Right ventricle myocardium inferior (tissue), 1 donor: ENCODE data around the gene PIK3R2. TPM values are rescaled to one million over a fixed set of nuclear protein-coding genes. Genes with fewer than 3 reads are reported as not detected.
A peak's percentile ranks its signal among the peaks of the same experiment; 100 is the strongest.
"Not testable (repeated sequence)": the region's sequence is repeated elsewhere in the genome, so short reads cannot be mapped to it uniquely, and the experiment has no call there.

ENCODE experiments used
- ATAC-seq: fragments of 200-7000 bp; cut with Tn5 transposase; one replicate; pipeline ENCODE4 v1.9.1; 2020; ENCODE audit warnings: mild to moderate bottlenecking, moderate library complexity
- DNase-seq: peaks from one replicate; pipeline ENCODE4 v3.0.0; 2021; ENCODE audit errors: missing footprints
- intact Hi-C: fragments of 100-400 bp; cut with DNase I; formaldehyde crosslinking; loops from one replicate; pipeline ENCODE4 v1.11.0; 2022
- total RNA-seq: library from RNA; stranded (reverse); fragmentation: NEBNext Ultra II Directional; extraction: Animal tissue kit (Norgen Biotek cat#: 25700); gene quantifications from one replicate; pipeline ENCODE4 v1.2.1, GENCODE V29; 2021
- donor health status: DM: no; HTN: yes; CAD: no; lungs with severe emphysema.

Gene PIK3R2
- total RNA-seq, 1 donor from 2014 or later, result 21.7 TPM

DNA sequence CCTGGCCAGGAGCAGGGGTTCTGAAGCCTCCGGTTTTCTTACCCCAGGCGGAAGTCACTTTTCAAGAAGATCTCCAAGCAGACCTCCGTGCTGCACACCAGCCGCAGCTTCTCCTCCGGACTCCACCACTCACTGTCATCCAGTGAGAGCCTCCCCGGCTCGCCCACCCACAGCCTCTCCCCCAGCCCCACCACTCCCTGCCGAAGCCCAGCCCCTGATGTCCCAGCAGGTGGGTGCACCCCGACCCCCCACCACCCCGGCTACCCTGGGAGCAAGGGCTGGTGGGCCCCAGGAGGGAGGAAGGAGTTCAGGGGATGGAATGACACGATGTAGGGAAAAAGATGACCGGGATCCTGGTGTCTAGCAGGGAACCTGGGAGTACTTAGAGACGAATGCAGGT, 5.6 kb upstream of the PIK3R2 start:
- DNase-seq, result no peak
- intact Hi-C loops, result no loop called here
- ATAC-seq, result no peak

- intact Hi-C loops, result no loop called here
- no peak for ATAC-seq
- DNase-seq, result no peak
These were observed 3.4 kb upstream of the PIK3R2 start for GRCh38 chr19:18149596-18149975.

DNA sequence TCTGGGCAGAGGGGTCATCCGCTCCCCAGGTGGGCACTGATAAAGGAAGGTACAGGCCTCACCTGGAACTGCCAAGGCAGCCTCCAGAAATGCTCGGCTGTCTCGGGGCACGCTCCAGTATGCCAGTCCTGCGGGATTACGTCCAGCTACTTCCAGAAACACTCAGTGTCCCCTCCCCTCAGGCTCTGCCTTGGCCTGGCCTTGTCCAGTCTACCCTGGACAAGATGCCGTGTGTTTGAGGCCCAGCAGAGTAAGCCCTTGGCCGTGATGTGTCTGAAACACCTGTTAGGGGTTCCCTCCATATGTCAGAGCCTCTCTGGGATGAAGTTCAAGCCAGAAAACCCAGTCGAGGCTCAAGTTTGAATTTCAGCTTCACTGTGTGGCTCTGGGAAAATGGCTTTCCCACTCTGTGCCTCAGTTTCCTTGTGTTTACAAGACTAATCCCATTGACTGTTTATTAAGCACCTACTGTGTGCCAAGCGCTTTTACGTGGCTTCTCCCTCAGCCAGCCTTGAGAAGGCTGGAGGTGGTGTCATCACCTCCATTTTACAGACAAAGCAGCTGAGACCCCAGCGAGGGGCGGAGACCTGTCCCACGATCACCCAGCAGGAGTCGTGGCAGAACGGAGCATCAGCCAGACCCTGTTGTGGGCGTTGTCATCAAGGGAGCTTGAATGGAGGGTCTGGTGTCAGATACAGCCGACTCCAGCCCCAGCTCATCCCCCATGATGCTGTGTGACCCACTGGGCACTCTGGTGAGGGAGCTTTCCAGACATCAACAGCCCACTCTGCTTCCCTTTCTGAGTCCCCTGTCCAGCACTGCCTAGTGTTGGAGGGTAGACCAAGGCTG, 2.0 kb upstream of the PIK3R2 start:
- intact Hi-C loops, result loop anchor here (5.0 kb wide), 1 partner anchor 51 kb away; the partner anchor contains the start of gene RAB3A
- DNase-seq (no peak), ATAC-seq (no peak)

DNA sequence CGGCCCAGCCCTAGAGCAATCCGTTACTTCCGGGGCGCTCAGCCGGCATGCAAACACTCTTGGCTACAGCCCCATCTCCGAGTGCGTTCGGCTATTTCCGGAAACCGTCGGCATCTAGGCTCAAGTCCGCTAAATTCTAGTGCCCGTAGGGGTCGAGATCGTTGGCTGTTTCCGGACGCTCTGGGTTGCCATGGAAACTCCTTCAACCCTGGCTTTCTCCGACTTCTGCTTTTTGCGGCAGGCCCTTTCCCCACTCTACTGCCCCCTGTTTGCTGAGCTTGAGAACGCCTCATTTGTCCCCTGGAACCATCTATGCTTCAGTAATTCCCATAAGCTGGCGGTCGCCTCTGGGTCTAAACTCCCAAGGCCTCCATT, 534 bp upstream of the PIK3R2 start:
- intact Hi-C loops, result loop anchor here (2.0 to 5.0 kb wide), 2 partner anchors 34 to 50 kb away; partner anchors contain the start of gene RAB3A
- ATAC-seq, result peak; percentile 77
- peak; percentile 97 for DNase-seq

DNA sequence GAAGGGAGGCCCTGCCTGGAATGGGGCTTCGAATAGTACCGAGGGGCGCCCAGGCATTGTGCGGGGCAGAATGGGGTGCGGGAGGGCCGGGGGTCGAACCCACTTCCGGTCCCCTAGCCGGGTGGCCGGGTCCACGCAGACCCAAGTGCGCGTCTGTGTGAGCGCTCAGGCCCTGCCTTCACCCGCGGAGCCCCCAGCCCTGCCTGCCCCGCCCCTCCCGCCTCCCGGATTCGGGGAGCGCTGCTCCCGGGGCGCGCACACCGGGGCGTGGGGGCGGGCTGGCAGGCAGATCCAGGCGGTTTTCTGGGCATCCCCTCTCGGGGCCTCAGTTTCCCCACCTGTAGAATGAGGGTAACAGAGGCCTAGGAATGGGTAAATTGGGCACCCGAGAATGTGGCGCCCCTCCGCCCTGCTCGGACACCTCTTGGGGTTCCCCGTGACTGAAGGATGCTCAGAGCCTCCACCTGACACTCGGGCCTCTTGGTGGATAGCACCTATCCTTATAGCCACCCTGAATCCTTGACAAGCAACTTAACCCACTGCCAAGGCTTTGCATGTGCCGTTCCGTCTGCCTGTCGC, 682 bp downstream of the PIK3R2 start:
- intact Hi-C loops, result loop anchor here (2.0 to 5.0 kb wide), 2 partner anchors 35 to 49 kb away; partner anchors contain the start of gene RAB3A
- no peak for DNase-seq
- ATAC-seq, result no peak

- no peak for DNase-seq
- intact Hi-C loops, result no loop called here
These were observed 2.4 kb downstream of the PIK3R2 start for GRCh38 chr19:18155095-18156087.

GRCh38 chr19:18156268-18156667, 3.3 kb downstream of the PIK3R2 start:
- no peak for ATAC-seq
- intact Hi-C loops, result no loop called here

More at GRCh38 chr19:18155095-18156087, 2.4 kb downstream of the PIK3R2 start:
- no peak for ATAC-seq

GRCh38 chr19:18156841-18157464, 4.0 kb downstream of the PIK3R2 start:
- intact Hi-C loops, result no loop called here
- DNase-seq (peak; percentile 88), ATAC-seq (peak; percentile 10)

More at GRCh38 chr19:18156268-18156667, 3.3 kb downstream of the PIK3R2 start:
- no peak for DNase-seq

- DNase-seq (no peak), ATAC-seq (no peak)
- intact Hi-C loops, result no loop called here
These were observed 4.6 kb downstream of the PIK3R2 start for GRCh38 chr19:18157465-18158063.

DNA sequence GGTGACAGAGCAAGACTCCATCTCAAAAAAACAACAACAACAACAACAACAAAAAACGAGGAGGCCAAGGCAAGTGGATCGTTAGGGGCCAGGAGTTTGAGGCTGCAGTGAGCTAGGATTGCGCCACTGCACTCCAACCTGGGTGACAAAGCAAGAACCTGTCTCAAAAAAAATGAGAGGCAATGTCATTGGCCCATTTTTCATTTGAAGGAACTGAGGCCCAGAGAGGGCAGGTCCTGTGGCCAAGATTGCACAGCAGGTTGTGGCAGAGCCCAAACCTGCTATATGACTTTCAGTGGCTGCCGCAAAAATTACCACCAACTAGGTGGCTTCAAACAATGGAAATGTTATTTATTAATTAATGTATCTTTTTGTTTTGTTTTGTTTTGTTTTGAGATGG, 5.5 kb downstream of the PIK3R2 start:
- no peak for ATAC-seq
- DNase-seq, result no peak

GRCh38 chr19:18159059-18159616, 6.2 kb downstream of the PIK3R2 start:
- DNase-seq, ATAC-seq, intact Hi-C loops: not testable (repeated sequence)

More for the DNA sequence above, 5.5 kb downstream of the PIK3R2 start:
- intact Hi-C loops, result no loop called here

GRCh38 chr19:18159810-18160209, 6.8 kb downstream of the PIK3R2 start:
- DNase-seq (no peak), ATAC-seq (no peak)

DNA sequence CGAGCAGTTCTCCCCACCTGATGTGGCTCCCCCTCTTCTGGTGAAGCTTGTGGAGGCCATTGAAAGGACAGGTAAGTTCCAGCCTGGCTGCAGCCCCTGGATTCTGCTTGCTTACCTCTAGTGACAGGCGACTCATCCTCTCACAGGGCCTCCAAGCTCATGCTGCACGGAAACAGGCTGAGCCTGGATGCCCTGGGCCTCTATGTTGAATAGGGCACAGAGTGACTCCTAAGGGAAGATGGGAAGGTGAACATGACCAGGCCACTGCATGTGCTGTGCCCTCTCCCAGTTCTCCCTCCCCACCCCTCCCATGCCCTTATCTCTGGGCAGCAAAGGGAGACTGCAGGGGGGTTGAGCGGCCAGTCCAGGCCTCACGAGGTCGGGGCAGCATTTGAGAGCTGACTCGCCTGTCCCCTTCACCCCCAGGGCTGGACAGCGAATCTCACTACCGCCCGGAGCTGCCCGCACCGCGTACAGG, 7.6 kb downstream of the PIK3R2 start:
- ATAC-seq, result peak; percentile 27
- intact Hi-C loops, result no loop called here
- no peak for DNase-seq

More at GRCh38 chr19:18159810-18160209, 6.8 kb downstream of the PIK3R2 start:
- intact Hi-C loops, result no loop called here

GRCh38 chr19:18160971-18161635, 8.1 kb downstream of the PIK3R2 start:
- peak; percentile 92 for DNase-seq
- ATAC-seq, result peak; percentile 81
- intact Hi-C loops, result no loop called here

DNA sequence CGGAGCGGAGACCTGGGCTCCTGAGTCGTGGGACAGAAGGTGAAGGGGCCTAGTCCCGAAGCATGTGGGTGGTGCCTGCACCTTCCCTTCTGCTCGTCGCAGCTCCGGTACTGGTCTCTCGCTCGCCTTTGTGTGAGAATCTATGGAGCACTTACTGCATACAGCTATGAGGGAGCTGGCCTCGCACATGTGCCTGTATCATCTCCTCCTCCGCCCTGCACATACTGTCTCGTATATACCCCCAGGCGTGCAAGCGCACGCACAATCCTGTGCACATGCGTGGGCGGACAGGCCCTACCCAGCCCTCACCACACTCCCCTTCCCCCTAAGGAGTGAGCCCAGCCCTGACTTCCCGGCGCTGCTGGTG, 8.7 kb downstream of the PIK3R2 start:
- intact Hi-C loops, result no loop called here
- DNase-seq (no peak), ATAC-seq (peak; percentile 7)

DNA sequence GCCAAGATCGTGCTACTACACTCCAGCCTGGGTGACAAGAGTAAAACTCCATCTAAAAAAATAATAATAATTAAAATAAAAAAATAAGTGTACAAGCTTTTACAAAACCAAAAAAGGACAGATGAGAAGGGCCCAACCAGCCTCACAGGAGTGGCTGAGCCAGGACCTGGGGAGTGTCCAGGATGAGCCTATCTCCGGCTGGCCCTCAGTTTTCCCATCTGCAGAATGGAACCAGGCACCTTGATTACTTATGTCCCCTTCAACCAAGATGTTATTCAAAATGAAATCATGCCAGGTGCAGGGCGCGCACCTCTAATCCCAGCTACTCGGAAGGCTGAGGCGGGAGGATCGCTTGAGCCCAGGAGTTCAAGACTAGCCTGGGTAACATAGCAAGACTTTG, 11.1 kb downstream of the PIK3R2 start:
- ATAC-seq (no peak), DNase-seq (no peak)
- intact Hi-C loops, result no loop called here
